Stimulated activated CD8-positive, alpha-beta memory T cell treated with anti-CD3 and anti-CD28 coated beads, Interleukin-2, amount 100 ng/mL, for 1 hour (primary cell): ENCODE results near the gene APLP2.
"Not testable (repeated sequence)": the region's sequence is repeated elsewhere in the genome, so short reads cannot be mapped to it uniquely, and the experiment has no call there.

Experiments
- DNase-seq, 2 donors: peaks; one replicate each; pipeline ENCODE4 v3.0.0-alpha.2; 2020; ENCODE audit warnings: low read depth in 2 of 2

The APLP2 gene

DNA sequence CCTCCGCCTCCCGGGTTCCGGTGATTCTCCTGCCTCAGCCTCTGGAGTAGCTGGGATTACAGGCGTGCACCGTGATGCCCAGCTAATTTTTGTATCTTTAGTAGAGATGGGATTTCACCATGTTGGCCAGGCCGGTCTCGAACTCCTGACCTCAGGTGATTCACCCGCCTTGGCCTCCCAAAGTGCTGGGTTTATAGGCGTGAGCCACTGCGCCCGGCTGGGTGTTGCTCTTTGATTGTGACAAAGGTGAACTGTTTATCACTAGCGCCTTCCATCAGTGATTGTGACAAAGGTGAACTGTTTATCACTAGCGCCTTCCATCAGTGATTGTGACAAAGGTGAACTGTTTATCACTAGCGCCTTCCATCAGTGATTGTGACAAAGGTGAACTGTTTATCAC, 123.9 kb downstream of the APLP2 start:
- not testable (repeated sequence) for DNase-seq
